ENCODE measurements around the gene LHFPL2. TPM values are rescaled to one million over a fixed set of nuclear protein-coding genes. Genes with fewer than 3 reads are reported as not detected.

LHFPL2 gene
- total and polyA plus RNA-seq, 2 of the 4 experiments (the other 2 are of a cell fraction): 6.5 to 11.3 TPM

DNA sequence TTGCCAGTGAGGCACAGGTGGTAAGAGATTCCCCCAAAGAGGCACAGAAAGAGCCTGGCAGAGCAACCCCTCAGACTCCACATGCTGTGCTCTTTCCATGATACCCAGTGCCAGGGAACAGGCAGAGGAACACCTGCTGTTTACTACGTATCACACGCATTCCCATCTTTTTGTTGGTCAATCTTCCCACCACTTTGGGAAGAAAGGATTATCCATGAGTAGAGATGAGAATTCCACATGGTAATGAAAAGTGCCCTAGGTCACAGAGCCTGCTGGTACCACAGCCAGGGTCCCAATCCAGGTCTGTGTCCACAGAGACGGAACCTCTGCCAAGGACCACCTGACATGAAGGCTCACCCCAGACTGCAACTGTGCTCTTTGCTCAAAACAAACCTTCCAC lies 86.6 kb downstream of the LHFPL2 start:
- Histone ChIP-seq H3K9me1 (ENCODE audit: insufficient read depth, low read length) (peaks cover 16% of the 10 kb centered on the region; the same call in 1 of the 2 replicates), H2AFZ (replicated peaks; ENCODE audit: low read length, poor library complexity) (no peak overlapping the region), H3K4me3 (ENCODE audit: insufficient read depth, low read depth, low read length) (no peak overlapping the region), H3K4me1 (ENCODE audit: control insufficient read depth, insufficient read depth, low read length) (no peaks in the 10 kb centered on the region; the same call in 1 of the 2 replicates), H2BK15ac (ENCODE audit: low read depth, low read length) (no peak overlapping the region), H3K23ac (ENCODE audit: low read depth, low read length) (no peak overlapping the region; the same call in 1 of the 2 replicates), H3K18ac (ENCODE audit: low read depth, low read length) (no peak overlapping the region), H2BK5ac (ENCODE audit: low read depth, low read length, poor library complexity, severe bottlenecking) (no peak overlapping the region), H3K27me3 (ENCODE audit: control insufficient read depth, insufficient read depth, low read length) (no peaks in the 10 kb centered on the region), H2AK9ac (replicated peaks; ENCODE audit: low read depth, low read length, poor library complexity) (no peak overlapping the region), H4K20me1 (ENCODE audit: insufficient read depth, low read length) (no peaks in the 10 kb centered on the region), H3K79me1 (ENCODE audit: low read depth in 1 of 2, low read length in 2 of 2) (peaks cover 33 to 38% of the 10 kb centered on the region in 2 experiments), H3K36me3 (ENCODE audit: control insufficient read depth, insufficient read depth, low read length) (peaks cover 11% of the 10 kb centered on the region), H3K27ac (ENCODE audit: insufficient read depth, low read length) (no peak overlapping the region), H4K5ac (ENCODE audit: low read depth, low read length) (no peak overlapping the region), H4K91ac (ENCODE audit: insufficient read depth, low read depth, low read length) (no peak overlapping the region), H3K4ac (ENCODE audit: low read depth, low read length) (no peak overlapping the region), H3K14ac (replicated peaks; ENCODE audit: low read depth, low read length) (no peak overlapping the region), H3K9ac (ENCODE audit: low read depth, low read length) (no peak overlapping the region), H3K56ac (ENCODE audit: extremely low read depth, insufficient read depth, low read length) (no peak overlapping the region), H2AK5ac (ENCODE audit: low read depth, low read length) (no peak overlapping the region; the same call in 1 of the 2 replicates), H2BK120ac (ENCODE audit: low read depth, low read length) (no peak overlapping the region), H4K8ac (ENCODE audit: low read depth in 2 of 2, low read length in 2 of 2) (no peak overlapping the region), H2BK20ac (ENCODE audit: low read depth, low read length) (no peak overlapping the region), H3K9me3 (ENCODE audit: control insufficient read depth, insufficient read depth, low read length) (peaks cover 2% of the 10 kb centered on the region; the same call in 1 of the 2 replicates), H3K4me2 (ENCODE audit: low read depth, low read length) (no peak overlapping the region)
- DNase-seq: no peak
- ChIA-PET POLR2A (ENCODE audit: unreplicated experiment) (interaction anchor here (0.6 kb wide), 1 partner anchor 39 kb away, joined by 4 read pairs; no protein-coding TSS in a partner anchor), CTCF (no interaction called here)
- no peak for ATAC-seq (ENCODE audit: low read depth)
- no TSS peak for BruUV-seq (replicated peaks)
- in situ Hi-C loops (cut with MboI; ENCODE audit: low sequenced_read_pairs): no loop called here
- dilution Hi-C loops (cut with HindIII; ENCODE audit: low sequenced_read_pairs, unreplicated experiment): no loop called here
- intact Hi-C loops (cut with micrococcal nuclease): no loop called here
- no peak for TF ChIP-seq RFX5 (IDR thresholded peaks at IDR 0.05; ENCODE audit: low read depth, low read length)
- TF ChIP-seq RCOR1 (IDR thresholded peaks at IDR 0.05; ENCODE audit: insufficient replicate concordance, low read length): no peak
- TF ChIP-seq BHLHE40 (IDR thresholded peaks at IDR 0.05; ENCODE audit: low read depth, low read length): no peak
- TF ChIP-seq CHD1 (IDR thresholded peaks at IDR 0.05; ENCODE audit: low read depth, low read length): no peak
- TF ChIP-seq SMC3 (IDR thresholded peaks at IDR 0.05; ENCODE audit: low read depth, low read length): no peak
- no peak for TF ChIP-seq FOS (IDR thresholded peaks at IDR 0.05; ENCODE audit: low read depth, low read length)
- TF ChIP-seq, protein P1, sequence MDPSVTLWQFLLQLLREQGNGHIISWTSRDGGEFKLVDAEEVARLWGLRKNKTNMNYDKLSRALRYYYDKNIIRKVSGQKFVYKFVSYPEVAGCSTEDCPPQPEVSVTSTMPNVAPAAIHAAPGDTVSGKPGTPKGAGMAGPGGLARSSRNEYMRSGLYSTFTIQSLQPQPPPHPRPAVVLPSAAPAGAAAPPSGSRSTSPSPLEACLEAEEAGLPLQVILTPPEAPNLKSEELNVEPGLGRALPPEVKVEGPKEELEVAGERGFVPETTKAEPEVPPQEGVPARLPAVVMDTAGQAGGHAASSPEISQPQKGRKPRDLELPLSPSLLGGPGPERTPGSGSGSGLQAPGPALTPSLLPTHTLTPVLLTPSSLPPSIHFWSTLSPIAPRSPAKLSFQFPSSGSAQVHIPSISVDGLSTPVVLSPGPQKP (IDR thresholded peaks at IDR 0.05; ENCODE audit: borderline replicate concordance, low read depth, low read length): no peak
- TF ChIP-seq POLR2A (IDR thresholded peaks at IDR 0.05; ENCODE audit: low read depth, low read length): no peak
- no peak for TF ChIP-seq MAZ (IDR thresholded peaks at IDR 0.05; ENCODE audit: borderline replicate concordance, low read depth, low read length)
- no peak for TF ChIP-seq MXI1 (IDR thresholded peaks at IDR 0.05; ENCODE audit: borderline replicate concordance, low read depth, low read length)
- no peak for TF ChIP-seq CEBPB (IDR thresholded peaks at IDR 0.05; ENCODE audit: low read depth, low read length)
- TF ChIP-seq, protein P2, sequence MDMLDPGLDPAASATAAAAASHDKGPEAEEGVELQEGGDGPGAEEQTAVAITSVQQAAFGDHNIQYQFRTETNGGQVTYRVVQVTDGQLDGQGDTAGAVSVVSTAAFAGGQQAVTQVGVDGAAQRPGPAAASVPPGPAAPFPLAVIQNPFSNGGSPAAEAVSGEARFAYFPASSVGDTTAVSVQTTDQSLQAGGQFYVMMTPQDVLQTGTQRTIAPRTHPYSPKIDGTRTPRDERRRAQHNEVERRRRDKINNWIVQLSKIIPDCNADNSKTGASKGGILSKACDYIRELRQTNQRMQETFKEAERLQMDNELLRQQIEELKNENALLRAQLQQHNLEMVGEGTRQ (IDR thresholded peaks at IDR 0.05; ENCODE audit: low read depth, low read length): no peak
- TF ChIP-seq MAFK (IDR thresholded peaks at IDR 0.05; ENCODE audit: low read depth, low read length): no peak
- no peak for TF ChIP-seq NFE2L2 (IDR thresholded peaks at IDR 0.05; ENCODE audit: low read depth, low read length)
- TF ChIP-seq RAD21 (IDR thresholded peaks at IDR 0.05; ENCODE audit: low read length): no peak
- TF ChIP-seq, protein P3, sequence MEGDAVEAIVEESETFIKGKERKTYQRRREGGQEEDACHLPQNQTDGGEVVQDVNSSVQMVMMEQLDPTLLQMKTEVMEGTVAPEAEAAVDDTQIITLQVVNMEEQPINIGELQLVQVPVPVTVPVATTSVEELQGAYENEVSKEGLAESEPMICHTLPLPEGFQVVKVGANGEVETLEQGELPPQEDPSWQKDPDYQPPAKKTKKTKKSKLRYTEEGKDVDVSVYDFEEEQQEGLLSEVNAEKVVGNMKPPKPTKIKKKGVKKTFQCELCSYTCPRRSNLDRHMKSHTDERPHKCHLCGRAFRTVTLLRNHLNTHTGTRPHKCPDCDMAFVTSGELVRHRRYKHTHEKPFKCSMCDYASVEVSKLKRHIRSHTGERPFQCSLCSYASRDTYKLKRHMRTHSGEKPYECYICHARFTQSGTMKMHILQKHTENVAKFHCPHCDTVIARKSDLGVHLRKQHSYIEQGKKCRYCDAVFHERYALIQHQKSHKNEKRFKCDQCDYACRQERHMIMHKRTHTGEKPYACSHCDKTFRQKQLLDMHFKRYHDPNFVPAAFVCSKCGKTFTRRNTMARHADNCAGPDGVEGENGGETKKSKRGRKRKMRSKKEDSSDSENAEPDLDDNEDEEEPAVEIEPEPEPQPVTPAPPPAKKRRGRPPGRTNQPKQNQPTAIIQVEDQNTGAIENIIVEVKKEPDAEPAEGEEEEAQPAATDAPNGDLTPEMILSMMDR (conservative IDR thresholded peaks at IDR 0.05; ENCODE audit: low read depth, low read length): no peak
- no CpG with 5 or more reads among the region's 3 CpGs for WGBS, 2 experiments (ENCODE audit: extremely low coverage in 2 of 2, insufficient read length in 1 of 2)

Data from IMR-90 (cell line).